NCI-H2196 (cell line): ENCODE measurements around the gene TMEM127.
"Not testable (repeated sequence)": the region's sequence is repeated elsewhere in the genome, so short reads cannot be mapped to it uniquely, and the experiment has no call there.

ENCODE experiments used
- DNase-seq: peaks from one replicate; lab custom pipeline; 2025; ENCODE audit not compliant: unreplicated experiment; lab: John Stamatoyannopoulos, UW

The TMEM127 gene

GRCh38 chr2:96265840-96266679 is at the start of gene TMEM127, which contains the start of gene CIAO1:
Gene TMEM127, minus strand, starts transcription at chr2:96265997. Its CDS starts 616 bp downstream, at chr2:96265381.
Gene CIAO1, plus strand, starts transcription at chr2:96266225. Its CDS starts 126 bp downstream, at chr2:96266351.
- DNase-seq: peak; percentile 98

- DNase-seq: no peak
Observed at GRCh38 chr2:96315005-96315399, 49.2 kb upstream of the TMEM127 start.

GRCh38 chr2:96308248-96308647 is 42.5 kb upstream of the TMEM127 start:
- DNase-seq: no peak

GRCh38 chr2:96306370-96306769 is 40.6 kb upstream of the TMEM127 start:
- no peak for DNase-seq

GRCh38 chr2:96305979-96306308 is 40.1 kb upstream of the TMEM127 start:
- DNase-seq: no peak

- DNase-seq: peak; percentile 90
Observed at GRCh38 chr2:96305091-96305978, 39.5 kb upstream of the TMEM127 start, which contains the start of gene SNRNP200. Gene SNRNP200, minus strand, starts transcription at chr2:96305546. Its CDS starts 109 bp downstream, at chr2:96305437.

- DNase-seq: no peak
Observed at GRCh38 chr2:96304606-96305005, 38.8 kb upstream of the TMEM127 start.

- no peak for DNase-seq
Observed at GRCh38 chr2:96301865-96302264, 36.1 kb upstream of the TMEM127 start.

GRCh38 chr2:96296925-96297324 is 31.1 kb upstream of the TMEM127 start:
- DNase-seq: no peak

- DNase-seq: not testable (repeated sequence)
Observed at GRCh38 chr2:96294271-96294670, 28.5 kb upstream of the TMEM127 start.

- DNase-seq: no peak
Observed at GRCh38 chr2:96291751-96292150, 26.0 kb upstream of the TMEM127 start.

GRCh38 chr2:96287273-96287856 is 21.6 kb upstream of the TMEM127 start:
- DNase-seq: no peak

- no peak for DNase-seq
Observed at GRCh38 chr2:96276787-96277499, 11.1 kb upstream of the TMEM127 start.

- no peak for DNase-seq
Observed at GRCh38 chr2:96274355-96275056, 8.7 kb upstream of the TMEM127 start.

- DNase-seq: no peak
Observed at GRCh38 chr2:96273763-96274162, 8.0 kb upstream of the TMEM127 start.

GRCh38 chr2:96271995-96272394 is 6.2 kb upstream of the TMEM127 start:
- DNase-seq: no peak

- DNase-seq: peak; percentile 49
Observed at GRCh38 chr2:96267159-96267971, 1.6 kb upstream of the TMEM127 start.

- no peak for DNase-seq
Observed at GRCh38 chr2:96265349-96265839, 403 bp downstream of the TMEM127 start.
